Non-pigmented ciliary epithelial cell (primary cell): ENCODE data around the gene SCAANT1.

Experiments used
- DNase-seq: peaks from one replicate; pipeline ENCODE4 v3.0.0-alpha.2; 2010; ENCODE audit warnings: low read depth

SCAANT1 gene

GRCh38 chr3:63934041-63934866, 22.1 kb upstream of the SCAANT1 start:
- no peak for DNase-seq

- no peak for DNase-seq
Measured at GRCh38 chr3:63933459-63933858, 21.3 kb upstream of the SCAANT1 start.

- no peak for DNase-seq
Measured at GRCh38 chr3:63932509-63933212, 20.5 kb upstream of the SCAANT1 start.

- DNase-seq = no peak
Measured at GRCh38 chr3:63931290-63931689, 19.1 kb upstream of the SCAANT1 start.

- DNase-seq = no peak
Measured at GRCh38 chr3:63927422-63928280, 15.5 kb upstream of the SCAANT1 start.

GRCh38 chr3:63926309-63926708, 14.1 kb upstream of the SCAANT1 start:
- DNase-seq = no peak

- no peak for DNase-seq
Measured at GRCh38 chr3:63922491-63923199, 10.5 kb upstream of the SCAANT1 start.

GRCh38 chr3:63921741-63922482, 9.7 kb upstream of the SCAANT1 start:
- no peak for DNase-seq

GRCh38 chr3:63920001-63920400, 7.8 kb upstream of the SCAANT1 start:
- DNase-seq = no peak

GRCh38 chr3:63918321-63918720, 6.1 kb upstream of the SCAANT1 start:
- no peak for DNase-seq

- DNase-seq = no peak
Measured at GRCh38 chr3:63914312-63914711, 2.1 kb upstream of the SCAANT1 start.

GRCh38 chr3:63912768-63913588, 795 bp upstream of the SCAANT1 start:
- no peak for DNase-seq

GRCh38 chr3:63911509-63911872, 692 bp downstream of the SCAANT1 start:
- DNase-seq = no peak

- no peak for DNase-seq
Measured at GRCh38 chr3:63910891-63911290, 1.3 kb downstream of the SCAANT1 start.

GRCh38 chr3:63910001-63910400, 2.2 kb downstream of the SCAANT1 start:
- no peak for DNase-seq

- no peak for DNase-seq
Measured at GRCh38 chr3:63909431-63909830, 2.8 kb downstream of the SCAANT1 start.

- no peak for DNase-seq
Measured at GRCh38 chr3:63908776-63909175, 3.4 kb downstream of the SCAANT1 start.

GRCh38 chr3:63908081-63908736, 4.0 kb downstream of the SCAANT1 start:
- DNase-seq = no peak

- DNase-seq = no peak
Measured at GRCh38 chr3:63905731-63906620, 6.2 kb downstream of the SCAANT1 start.
